ENCODE measurements around the gene ACER1.
"Not testable (repeated sequence)": the region's sequence is repeated elsewhere in the genome, so short reads cannot be mapped to it uniquely, and the experiment has no call there.

The ACER1 gene

DNA sequence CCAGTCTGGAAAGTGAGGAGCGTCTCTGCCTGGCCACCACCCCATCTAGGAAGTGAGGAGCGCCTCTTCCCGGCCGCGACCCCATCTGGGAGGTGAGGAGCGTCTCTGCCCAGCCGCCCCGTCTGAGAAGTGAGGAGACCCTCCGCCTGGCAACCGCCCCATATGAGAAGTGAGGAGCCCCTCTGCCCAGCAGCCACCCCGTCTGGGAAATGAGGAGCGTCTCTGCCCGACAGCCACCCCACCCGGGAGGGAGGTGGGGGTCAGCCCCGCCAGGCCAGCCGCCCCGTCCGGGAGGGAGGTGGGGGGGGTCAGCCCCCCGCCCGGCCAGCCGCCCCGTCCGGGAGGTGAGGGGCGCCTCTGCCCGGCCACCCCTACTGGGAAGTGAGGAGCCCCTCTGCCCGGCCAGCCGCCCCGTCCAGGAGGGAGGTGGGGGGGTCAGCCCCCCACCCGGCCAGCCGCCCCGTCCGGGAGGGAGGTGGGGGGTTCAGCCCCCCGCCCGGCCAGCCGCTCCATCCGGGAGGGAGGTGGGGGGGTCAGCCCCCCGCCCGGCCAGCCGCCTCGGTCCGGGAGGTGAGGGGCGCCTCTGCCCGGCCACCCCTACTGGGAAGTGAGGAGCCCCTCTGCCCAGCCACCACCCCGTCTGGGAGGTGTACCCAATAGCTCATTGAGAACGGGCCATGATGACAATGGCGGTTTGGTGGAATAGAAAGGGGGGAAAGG lies 22.1 kb upstream of the ACER1 start:
- DNase-seq = not testable (repeated sequence)

DNA sequence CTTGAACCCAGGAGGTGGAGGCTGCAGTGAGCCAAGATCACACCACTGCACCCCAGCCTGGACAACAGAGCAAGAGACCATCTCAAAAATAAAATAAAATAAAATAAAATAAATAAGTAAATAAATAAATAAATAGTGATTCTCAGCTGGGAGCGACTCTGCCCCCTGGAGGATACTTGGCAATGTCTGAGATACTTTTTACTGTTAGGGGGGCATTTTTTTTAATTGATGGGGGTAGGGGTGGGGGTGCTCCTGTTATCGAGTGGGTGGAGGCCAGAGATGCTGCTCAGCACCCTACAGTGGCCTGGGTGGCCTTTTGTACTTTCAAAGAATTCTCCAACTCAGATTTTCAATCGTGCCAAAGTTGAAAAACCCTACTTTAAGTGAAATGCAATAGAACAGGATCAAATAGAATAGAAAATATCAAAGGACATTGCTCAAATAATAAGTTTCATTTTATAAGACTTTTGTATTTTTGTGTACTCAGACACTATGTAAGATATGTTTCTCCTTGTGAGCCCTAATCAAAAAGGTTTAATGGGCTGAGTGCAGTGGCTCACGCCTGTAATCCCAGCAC lies 20.8 kb upstream of the ACER1 start:
- no peak for DNase-seq

DNA sequence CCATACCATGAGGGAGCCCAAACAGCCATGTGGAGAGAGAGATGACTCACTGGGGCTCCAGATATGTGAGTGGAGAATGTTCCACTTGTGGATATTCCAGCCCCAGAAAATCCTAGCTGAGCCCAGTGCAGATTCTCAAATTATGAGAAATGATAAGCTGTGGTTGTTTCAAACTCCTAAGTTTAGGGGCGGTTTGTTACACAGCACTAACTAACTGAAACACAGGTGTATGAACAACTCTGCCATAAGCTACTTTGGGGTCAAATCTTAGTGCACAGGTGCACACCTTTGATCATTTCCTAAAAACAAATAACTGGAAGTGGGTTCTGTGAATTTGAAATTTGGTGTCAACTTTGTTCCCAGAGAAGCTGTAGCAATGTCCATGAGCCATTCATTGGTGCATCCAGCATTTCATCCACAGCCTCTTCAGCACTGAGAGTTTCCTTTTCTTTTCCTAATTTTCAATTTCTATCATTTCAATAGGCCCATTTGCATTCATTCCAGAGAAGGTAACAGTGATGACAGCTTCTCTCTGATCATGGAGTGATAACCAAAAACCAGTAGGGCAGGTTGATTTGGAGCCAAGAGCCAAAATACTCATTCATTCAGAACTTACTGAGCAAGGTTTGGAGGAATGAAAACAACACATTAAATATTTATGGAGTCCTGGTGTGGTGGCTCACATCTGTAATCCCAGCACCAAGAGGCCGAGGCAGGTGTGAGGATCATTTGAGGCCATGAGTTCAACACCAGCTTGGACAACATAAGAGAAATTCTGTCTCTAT lies 19.2 kb upstream of the ACER1 start:
- DNase-seq = no peak

DNA sequence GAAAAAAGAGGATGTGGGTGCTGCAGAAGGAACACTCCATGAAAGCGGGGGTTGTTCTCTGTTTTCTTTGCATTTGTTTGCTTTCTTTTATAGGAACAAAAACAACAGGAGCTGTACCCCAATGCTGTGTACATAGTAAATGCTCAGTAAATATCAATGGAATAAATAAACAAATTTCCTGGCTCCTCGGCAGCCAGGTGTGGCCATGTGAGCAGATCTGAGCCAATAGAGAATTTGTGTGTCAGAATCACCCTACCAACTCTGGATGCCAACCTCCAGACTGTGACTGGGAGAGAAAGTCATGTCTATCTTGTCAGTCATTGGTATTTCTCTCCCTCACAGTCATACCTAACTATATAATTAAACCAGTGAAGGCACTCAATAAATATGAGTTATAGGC lies 17.3 kb upstream of the ACER1 start:
- no peak for DNase-seq

DNA sequence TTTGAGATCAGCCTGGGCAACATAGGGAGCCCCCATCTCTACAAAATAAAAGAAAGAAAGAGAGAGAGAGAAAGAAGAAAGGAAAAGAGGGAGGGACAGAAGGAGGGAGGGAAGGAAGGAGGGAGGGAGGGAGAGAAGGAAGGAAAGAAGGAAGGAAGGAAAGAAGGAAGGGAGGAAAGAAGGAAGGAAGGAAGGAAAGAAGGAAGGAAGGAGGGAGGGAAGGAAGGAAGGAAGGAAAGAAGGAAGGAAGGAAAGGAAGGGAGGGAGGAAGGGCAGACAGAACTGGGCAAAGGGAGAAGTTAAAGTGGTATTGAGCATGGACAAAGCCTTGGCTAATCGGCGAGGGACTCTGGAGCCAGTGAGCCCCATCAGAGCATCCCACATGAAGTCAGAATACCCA lies 15.9 kb upstream of the ACER1 start:
- DNase-seq = not testable (repeated sequence)

DNA sequence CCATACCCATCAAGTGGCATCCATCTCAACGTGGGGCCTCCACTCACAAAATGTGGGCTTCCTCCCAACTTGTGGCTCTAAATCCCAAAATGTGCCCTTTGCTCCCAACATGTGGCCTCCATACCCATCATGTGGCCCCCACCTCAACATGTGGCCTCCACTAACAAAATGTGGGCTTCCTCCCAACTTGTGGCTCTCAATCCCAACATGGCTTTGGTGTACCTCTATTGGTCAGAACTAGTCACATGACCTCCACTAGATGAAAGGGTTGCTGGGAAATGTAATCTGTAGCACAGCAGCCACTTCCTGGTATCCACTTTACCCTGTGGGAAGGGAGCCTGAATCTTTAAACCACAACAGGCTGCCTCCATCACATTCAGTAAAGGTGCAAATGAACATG lies 10.1 kb upstream of the ACER1 start:
- DNase-seq = no peak

DNA sequence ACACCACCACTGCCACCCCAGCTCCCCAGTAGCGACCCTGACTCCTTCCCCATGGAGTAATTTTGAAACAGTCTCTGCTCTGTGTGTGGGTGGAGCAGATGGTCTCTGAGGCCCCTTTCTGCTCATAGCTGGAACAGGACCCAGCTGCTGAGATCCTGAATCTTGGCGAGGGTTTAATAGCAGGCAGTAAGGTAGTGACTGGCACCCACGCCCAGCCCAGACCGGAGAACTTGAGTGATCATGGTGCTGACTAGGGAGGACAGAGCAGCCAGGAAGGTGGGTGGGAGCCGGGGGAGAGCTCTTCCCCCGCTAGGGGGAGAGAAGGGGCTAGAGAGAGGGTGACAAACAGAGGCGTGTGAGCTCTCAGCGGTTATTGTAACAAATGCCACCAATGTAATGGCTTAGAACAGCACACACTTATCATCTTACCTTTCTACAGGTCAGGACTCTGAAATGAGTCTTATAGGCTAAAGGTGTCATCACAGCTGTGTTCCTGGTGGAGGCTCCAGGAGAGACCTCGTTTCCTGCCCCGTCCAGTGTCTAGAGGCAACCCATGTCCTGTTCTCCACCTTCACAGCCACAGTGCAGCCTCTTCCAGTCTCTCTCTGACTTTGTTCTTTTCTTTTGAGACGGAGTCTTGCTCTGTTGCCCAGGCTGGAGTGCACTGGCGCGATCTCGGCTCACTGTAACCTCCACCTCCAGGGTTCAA lies 7.2 kb upstream of the ACER1 start:
- DNase-seq = no peak

DNA sequence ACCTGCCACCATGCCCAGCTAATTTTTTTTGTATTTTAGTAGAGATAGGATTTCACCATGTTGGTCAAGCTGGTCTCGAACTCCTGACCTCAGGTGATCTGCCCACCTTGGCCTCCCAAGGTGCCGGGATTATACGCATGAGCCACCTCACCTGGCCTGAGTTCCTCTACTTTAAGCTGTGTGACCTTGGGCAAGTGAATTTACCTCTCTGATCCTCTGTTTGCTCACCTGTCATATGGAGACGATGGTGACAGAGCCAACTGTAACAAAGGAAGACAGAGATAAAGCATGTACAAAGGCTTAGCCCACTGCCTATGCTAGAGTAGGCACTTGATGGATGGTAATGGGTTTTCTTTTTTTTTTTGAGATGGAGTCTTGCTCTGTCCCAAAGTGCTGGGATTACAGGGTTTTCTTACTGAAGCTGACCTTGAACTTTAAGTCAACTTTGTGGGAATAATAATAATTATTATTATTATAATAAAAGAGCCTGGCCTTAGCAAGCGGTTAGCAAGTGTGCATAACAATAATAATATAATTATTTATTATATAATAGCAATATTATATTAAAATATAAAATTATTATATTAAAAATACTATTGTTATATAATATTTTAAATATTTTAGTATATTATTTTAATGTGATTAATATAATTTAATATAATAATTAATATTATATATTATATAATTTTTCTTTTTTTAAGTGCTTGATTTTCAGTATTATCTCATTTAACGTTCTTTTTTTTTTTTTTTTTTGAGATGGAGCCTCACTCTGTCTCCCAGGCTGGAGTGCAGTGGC lies 1.3 kb upstream of the ACER1 start:
- no peak for DNase-seq

DNA sequence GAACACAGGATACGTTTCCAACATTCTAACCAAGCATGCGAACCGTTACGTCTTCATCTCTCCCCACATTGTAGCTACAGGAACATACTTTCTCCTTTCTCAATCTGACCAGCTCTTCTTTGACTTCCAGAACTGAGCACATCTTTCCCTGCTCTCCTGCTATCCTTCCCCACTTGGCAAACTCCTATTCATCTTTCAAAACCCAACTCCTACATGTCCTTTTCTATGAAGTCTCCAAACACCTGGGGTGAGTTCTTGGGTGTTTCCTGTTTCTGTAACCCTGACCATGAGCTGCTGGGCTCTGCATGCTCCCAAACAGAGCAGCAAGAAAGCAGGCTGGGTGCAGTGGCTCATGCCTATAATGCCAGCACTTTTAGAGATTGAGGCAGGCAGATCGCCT lies 6.6 kb downstream of the ACER1 start:
- no peak for DNase-seq

DNA sequence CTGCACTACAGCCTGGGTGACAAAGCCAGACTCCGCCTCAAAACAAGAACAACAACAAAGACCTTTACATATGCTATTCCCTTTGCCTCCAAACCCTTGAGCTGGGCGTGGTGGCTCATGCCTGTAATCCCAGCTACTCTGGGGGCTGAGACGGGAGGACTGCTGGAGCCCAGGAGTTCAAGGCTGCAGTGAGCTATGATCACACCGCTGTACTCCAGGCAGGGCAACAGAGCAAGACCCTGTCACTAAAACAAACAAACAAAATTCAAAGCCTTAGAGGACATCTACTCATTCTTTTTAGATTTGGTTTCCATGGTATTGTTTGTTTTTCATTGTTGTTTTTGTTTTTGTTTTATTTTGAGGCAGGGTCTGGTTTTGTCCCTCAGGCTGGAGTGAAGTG lies 7.8 kb downstream of the ACER1 start:
- no peak for DNase-seq

DNA sequence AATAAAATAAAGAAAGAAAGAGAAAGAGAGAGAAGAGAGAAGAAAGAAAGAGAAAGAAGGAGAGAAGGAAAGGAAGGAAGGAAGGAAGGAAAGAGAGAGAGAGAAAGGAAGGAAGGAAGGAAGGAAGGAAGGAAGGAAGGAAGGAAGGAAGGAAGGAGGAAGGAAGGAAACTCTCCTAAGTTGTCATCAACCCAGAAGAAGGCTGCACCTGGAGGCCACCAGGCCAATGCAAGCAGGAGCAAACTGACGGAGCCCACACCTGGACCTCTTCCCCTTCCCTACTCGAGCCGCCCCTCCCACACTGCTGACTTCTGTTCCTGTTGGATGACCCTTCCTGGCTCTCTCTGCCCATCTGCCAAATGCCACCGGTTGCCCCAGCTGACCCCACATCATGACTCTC lies 8.7 kb downstream of the ACER1 start:
- no peak for DNase-seq

DNA sequence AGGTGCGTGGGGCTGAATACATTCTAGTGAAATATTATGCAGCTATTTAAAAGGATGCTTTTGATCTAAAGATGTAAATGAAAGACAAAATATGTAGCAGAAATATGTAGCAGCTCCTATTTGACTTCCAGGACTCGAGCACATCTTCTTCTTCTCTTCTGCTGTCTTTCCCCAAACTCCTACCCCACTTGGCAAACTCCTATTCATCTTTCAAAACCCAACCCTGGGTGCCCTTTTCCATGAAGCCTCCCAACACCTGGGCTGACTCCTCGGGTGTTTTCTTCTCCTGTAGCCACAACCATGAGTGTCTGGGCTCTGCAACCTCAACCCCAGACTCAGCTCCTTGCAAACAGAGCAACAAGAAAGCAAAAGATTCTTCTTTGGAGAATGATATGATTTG lies 11.1 kb downstream of the ACER1 start:
- no peak for DNase-seq

DNA sequence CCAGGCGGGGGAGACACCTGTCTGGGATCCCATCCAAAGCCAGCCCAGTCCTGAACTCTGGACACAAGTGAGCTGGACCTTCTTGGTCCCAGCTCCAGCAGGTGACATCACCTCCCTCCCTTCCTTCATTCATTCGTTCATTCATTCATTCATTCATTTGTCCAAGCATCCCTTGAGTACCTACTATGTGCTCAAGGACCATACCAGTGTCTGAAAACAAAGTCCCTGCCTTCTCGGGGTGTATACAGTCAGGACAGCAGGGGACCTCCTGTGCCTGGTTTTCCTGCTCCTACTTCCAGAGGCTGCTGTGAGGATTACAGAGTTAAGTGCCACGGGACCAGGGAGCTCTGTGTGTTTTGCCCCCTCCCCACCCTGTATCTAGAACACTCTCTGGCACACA lies 14.0 kb downstream of the ACER1 start:
- DNase-seq = no peak

DNA sequence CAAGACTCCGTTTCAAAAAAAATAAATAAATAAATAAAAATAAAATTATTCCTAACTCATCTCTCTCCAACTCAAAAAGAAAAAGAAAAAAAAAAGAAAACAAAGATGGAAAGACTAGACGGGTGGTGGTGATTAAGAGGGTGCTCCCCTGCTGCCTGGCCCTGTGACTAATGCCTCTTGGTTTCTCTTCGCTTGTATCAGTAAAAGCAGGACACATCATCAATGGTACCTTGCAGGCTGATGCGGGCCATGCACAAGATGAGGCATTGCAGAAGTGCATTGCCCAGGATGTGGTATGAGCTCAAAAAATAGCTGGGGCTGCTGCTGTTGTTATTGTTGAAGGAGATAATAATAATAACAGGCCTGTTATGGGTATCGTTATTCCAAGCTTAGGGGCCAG lies 14.6 kb downstream of the ACER1 start:
- no peak for DNase-seq

DNA sequence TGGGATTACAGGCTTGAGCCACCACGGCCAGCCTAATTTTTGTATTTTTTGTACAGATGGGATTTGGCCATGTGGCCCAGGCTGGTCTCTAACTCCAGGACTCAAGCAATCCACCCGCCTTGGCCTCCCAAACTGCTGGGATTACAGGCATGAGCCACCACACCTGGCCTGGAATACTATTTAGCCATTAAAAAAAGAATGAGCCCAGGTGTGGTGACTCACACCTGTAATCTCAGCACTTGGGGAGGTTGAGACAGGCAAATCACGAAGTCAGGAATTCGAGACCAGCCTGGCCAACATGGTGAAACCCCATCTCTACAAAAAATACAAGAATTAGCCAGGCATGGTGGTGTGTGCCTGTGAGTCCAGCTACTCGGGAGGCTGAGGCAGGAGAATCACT lies 17.8 kb downstream of the ACER1 start:
- not testable (repeated sequence) for DNase-seq

DNA sequence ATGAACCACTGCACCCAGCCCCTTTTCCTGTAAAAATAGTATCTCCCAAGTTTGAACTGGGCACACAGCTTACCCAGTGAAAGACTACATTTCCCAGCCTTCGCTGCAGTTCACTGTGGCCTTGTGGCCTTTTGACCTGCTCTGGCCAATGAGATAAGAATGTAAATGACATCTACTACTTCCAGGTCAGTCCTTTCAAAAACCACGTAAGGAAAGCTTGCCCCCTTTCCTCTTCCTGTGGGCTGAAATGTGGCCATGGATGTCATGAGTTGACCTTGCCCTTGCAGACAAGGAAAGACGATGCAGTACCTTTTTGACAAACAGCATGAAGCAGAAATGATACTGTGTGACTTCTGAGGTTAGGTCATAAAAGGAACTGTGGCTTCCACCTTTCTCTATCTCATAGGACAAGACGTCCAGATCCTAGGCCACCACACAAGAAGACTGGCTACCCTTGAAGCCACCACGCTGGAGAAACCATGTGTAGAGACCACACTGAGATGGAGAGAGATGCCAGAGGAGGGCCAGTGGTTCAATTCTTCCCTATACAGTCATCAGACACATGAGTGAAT lies 19.9 kb downstream of the ACER1 start:
- DNase-seq = no peak

DNA sequence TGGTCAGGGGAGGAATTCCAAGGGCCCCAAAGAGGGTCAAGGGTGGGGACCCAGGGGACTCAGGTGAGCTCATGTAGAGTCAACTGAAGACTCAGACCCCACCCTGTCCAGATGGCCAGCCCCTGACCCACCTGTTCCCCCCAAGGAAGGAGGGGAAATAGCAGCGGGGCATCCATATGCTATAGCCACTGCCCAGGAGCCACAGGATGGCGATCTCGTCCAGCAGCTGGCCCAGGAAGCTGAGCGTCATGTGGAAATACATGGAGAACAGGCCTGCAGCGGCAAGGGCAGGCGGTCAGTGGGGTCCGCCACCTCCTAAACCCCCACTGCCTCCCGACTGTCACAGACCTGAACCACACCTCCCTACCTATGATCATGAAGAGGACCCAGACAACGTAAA lies 21.4 kb downstream of the ACER1 start:
- no peak for DNase-seq

DNA sequence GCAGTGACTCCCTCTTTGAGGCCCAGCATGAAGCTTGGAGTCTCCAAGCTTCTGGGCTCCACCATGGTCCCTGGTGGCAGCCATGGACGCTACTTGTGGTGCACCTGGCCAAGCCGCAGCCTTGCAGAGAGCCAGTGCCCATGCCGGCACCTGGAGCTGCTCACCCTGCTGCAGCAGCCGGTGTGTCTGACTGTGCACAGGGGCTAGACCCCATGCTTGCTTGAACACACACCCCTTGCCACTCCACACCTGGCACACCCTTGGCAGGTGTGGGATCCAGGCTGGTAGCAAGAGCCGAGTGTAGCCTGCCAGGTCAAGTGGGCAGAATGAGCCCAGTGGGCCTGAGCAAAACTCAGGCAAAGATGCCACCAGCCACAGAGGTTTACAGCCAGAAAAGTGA lies 35.0 kb downstream of the ACER1 start:
- no peak for DNase-seq

DNA sequence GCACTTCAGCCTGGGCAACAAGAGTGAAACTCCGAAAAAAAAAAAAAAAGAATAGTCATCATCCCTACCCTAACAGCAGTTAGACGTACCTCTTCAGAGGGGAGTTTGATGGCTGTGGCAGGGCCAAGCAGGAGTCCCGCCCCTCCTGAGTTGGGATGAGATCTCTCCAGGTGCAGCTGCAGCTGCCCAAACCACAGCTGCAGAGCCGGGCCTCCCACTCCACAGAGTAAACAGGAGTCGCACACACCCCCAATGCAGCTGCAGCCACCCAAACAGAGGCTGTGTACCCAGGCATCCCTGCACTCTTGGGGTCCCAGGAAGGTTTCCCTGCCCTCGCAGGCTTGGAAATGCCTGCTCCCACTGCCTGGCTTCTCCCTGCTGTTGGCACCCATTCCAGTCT lies 36.2 kb downstream of the ACER1 start:
- no peak for DNase-seq

DNA sequence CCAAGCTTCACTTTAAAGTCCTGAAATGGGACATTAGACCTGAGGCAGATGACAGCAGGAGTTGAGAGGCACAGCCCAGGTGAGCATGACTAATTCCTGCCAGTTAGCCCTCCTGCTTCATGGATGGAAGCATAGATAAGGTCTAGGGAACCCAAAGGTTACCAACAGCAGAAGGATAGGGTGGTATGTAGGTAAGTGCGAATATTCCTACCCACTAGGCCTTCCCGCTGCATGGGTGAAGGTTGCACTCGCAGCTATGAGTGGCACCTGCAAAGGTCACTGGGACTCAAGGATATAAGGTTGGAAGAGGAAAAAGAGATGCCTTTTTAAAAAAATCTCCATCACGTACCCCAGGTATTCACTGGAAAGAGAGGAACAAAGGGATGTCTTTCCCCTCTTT lies 41.4 kb downstream of the ACER1 start:
- no peak for DNase-seq

DNA sequence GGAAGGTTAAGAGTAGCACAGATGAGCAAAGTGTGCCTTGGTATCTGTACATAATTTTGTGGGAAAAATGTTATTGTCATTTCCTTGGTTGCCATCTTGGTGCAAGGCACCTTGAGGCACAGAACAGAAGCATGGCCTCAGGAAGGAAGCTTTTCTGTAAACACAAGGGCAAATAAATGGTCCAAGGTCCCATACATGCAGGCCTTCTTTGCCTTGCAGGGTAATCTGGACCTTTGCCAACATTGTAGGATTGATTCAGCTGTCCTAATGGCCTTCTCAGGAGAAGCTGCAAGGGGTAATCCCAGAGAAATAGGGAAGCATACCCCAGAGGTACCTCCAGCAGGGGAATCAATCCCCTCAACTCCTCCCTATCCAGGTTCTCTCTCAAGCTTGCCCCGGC lies 44.7 kb downstream of the ACER1 start:
- DNase-seq = no peak

DNA sequence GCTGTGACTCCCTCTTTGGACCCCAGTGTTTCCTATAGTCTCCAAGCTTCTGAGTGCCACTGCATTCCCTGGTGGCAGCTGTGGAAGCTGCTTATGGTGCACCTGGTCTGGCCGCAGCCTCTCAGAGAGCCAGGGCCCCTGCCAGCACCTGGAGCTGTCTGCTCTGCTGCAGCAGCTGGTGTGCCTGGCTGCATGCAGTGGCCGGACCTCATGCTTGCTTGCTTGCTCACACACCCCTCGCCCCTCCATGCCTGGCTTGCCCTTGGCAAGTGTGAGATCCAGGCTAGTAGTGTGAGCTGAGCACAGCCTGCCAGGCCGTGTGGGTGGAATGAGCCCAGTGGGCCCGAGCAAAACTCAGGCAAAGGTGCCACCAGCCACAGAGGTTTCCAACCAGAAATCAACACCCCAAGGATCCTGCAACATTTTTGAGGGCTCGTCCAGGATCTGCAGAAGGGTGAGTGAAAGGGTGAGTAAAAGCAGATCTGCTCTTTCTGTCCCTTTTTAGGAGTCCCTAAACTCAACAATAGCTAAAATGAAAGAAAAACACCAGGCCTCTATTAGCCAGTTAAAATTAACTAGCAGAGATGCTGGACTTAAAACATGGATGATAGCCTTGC lies 46.0 kb downstream of the ACER1 start:
- no peak for DNase-seq
